Motor neuron (in vitro differentiated cells): ENCODE results near the gene DNASE2B. TPM values are rescaled to one million over a fixed set of nuclear protein-coding genes. Genes with fewer than 3 reads are reported as not detected.
"Not testable (repeated sequence)": the region's sequence is repeated elsewhere in the genome, so short reads cannot be mapped to it uniquely, and the experiment has no call there.

Source experiments
- ATAC-seq, 8 experiments: fragments of 200-7000 bp; cut with Tn5 transposase; replicated peaks in 6 of 8; 2 replicates each; pipeline ENCODE4 v1.8.0; 2021; ENCODE audit warnings: mild to moderate bottlenecking in 8 of 8, moderate library complexity in 8 of 8
- H3K27ac ChIP-seq, 2 donors: fragments of 250-450 bp; sonication (Bioruptor Pico); 2 replicates each; pipeline ENCODE4 v1.9.0; 2021; ENCODE audit warnings: antibody characterized with exemption in 2 of 2, mild to moderate bottlenecking in 2 of 2, moderate library complexity in 1 of 2
- H3K4me1 ChIP-seq, 2 donors: fragments of 250-450 bp; sonication (Bioruptor Pico); replicated peaks in 1 of 2; 2 replicates each; pipeline ENCODE4 v1.6.1; 2021; ENCODE audit warnings: antibody characterized with exemption in 2 of 2, mild to moderate bottlenecking in 2 of 2, moderate library complexity in 1 of 2
- H3K4me3 ChIP-seq, 5 donors: fragments of 250-450 bp; sonication (Bioruptor Pico); 2 replicates each; pipeline ENCODE4 v1.9.0; 2021; ENCODE audit warnings: antibody characterized with exemption in 5 of 5, mild to moderate bottlenecking in 5 of 5, moderate library complexity in 4 of 5
- whole genome bisulfite sequencing, 10 experiments: fragments of 450-650 bp; shearing (Covaris generic); methylation state at CpG; one replicate each; pipeline ENCODE4 v1.0.0; 2022; 5-methylcytosine and 5-hydroxymethylcytosine counted together
- in situ Hi-C, 9 experiments: fragments of 400-800 bp; cut with MboI; loops; one replicate each; pipeline ENCODE4 v1.15.0; 2021; ENCODE audit warnings: low sequenced_read_pairs in 9 of 9, low pct_unique_long_range_greater_than_20kb in 2 of 9; ENCODE audit not compliant: unreplicated experiment in 9 of 9
- total RNA-seq, 8 experiments: library from RNA; unstranded; fragments of 300-600 nt; gene quantifications; 2 replicates each; pipeline versions ENCODE4 v1.2.3 to v1.2.4, GENCODE V29; 2022

The DNASE2B gene
- total RNA-seq, 8 experiments from 2014 or later, result 0.38 to 0.66 TPM; not detected in 6

- in situ Hi-C loops, result loop anchor here in 3 of 9 experiments (25.0 kb wide), 3 partner anchors 292 to 492 kb away; partner anchors contain the start of gene PRKACB (in 1 of the 3)
- WGBS, 10 experiments, result 50 to 100% (median 85%) methylated on average over 1 of the region's 1 CpG; no CpG with 5 or more reads in 2 of the 10 experiments
Measured at GRCh38 chr1:84429231-84429630, 30.9 kb downstream of the DNASE2B start.

GRCh38 chr1:84430546-84430945, 32.3 kb downstream of the DNASE2B start:
- Histone ChIP-seq H3K4me1 (peaks cover 7 to 13% of the 10 kb centered on the region in 2 donors), H3K4me3 (no peak overlapping the region), H3K27ac (no peak overlapping the region)
- 50 to 100% (median 67%) methylated on average over 1 to 2 of the region's 2 CpGs; no CpG with 5 or more reads in 1 of the 10 experiments for WGBS, 10 experiments
- no peak for ATAC-seq
- in situ Hi-C loops, result loop anchor here in 4 of 9 experiments (10.0 to 25.0 kb wide), 5 partner anchors 136 to 493 kb away; partner anchors contain the start of gene PRKACB (in 1 of the 4)

More at GRCh38 chr1:84429231-84429630, 30.9 kb downstream of the DNASE2B start:
- no peak overlapping the region for H3K4me3 ChIP-seq
- peaks cover 7 to 20% of the 10 kb centered on the region in 2 donors for H3K4me1 ChIP-seq
- H3K27ac ChIP-seq, result no peak overlapping the region
- no peak for ATAC-seq

- peak overlapping the region; percentile 7 to 28 (median 13) for H3K4me3 ChIP-seq
- peak; percentile 81 to 93 (median 88) for ATAC-seq
- H3K4me1 ChIP-seq, result peaks cover 3 to 18% of the 10 kb centered on the region in 2 donors
- in situ Hi-C loops, result loop anchor here in 4 of 9 experiments (10.0 to 25.0 kb wide), 5 partner anchors 139 to 496 kb away; partner anchors contain the start of gene PRKACB (in 1 of the 4)
- WGBS, 10 experiments, result 5 to 51% (median 35%) methylated on average over 2 to 11 of the region's 11 CpGs
- peak overlapping the region in 1 of 2 donors; percentile 30 for H3K27ac ChIP-seq
Measured at GRCh38 chr1:84433258-84434080, 35.2 kb downstream of the DNASE2B start.

GRCh38 chr1:84434081-84434769, 35.9 kb downstream of the DNASE2B start:
- no peak for ATAC-seq
- WGBS, 10 experiments, result 0 to 100% (median 33%) methylated on average over 1 to 6 of the region's 6 CpGs; no CpG with 5 or more reads in 1 of the 10 experiments
- H3K27ac ChIP-seq, result no peak overlapping the region
- no peak overlapping the region for H3K4me3 ChIP-seq
- H3K4me1 ChIP-seq, result peaks cover 3 to 18% of the 10 kb centered on the region in 2 donors
- in situ Hi-C loops, result loop anchor here in 4 of 9 experiments (10.0 to 25.0 kb wide), 5 partner anchors 139 to 497 kb away; partner anchors contain the start of gene PRKACB (in 1 of the 4)

GRCh38 chr1:84434801-84435549, 36.7 kb downstream of the DNASE2B start:
- ATAC-seq, result no peak
- peaks cover 3 to 18% of the 10 kb centered on the region in 2 donors for H3K4me1 ChIP-seq
- no peak overlapping the region for H3K4me3 ChIP-seq
- H3K27ac ChIP-seq, result no peak overlapping the region
- in situ Hi-C loops, result loop anchor here in 4 of 9 experiments (10.0 to 25.0 kb wide), 5 partner anchors 140 to 498 kb away; partner anchors contain the start of gene PRKACB (in 1 of the 4)
- 0 to 49% (median 30%) methylated on average over 1 to 4 of the region's 4 CpGs for WGBS, 10 experiments

- 49 to 87% (median 77%) methylated on average over 2 to 5 of the region's 5 CpGs; no CpG with 5 or more reads in 1 of the 10 experiments for WGBS, 10 experiments
- Histone ChIP-seq H3K27ac (peak overlapping the region in 1 of 2 donors; percentile 9), H3K4me3 (no peak overlapping the region), H3K4me1 (peaks cover 3 to 18% of the 10 kb centered on the region in 2 donors)
- ATAC-seq, result peak in 2 of 8 experiments; percentile 19 to 26
- in situ Hi-C loops, result loop anchor here in 4 of 9 experiments (10.0 to 25.0 kb wide), 5 partner anchors 142 to 500 kb away; partner anchors contain the start of gene PRKACB (in 1 of the 4)
Measured at GRCh38 chr1:84436876-84437655, 38.8 kb downstream of the DNASE2B start.

GRCh38 chr1:84442256-84442655, 44.0 kb downstream of the DNASE2B start:
- in situ Hi-C loops, result loop anchor here in 4 of 9 experiments (10.0 to 25.0 kb wide), 4 partner anchors 305 to 505 kb away; partner anchors contain the start of gene PRKACB (in 1 of the 4)
- Histone ChIP-seq H3K4me3 (no peak overlapping the region), H3K27ac (no peak overlapping the region), H3K4me1 (peaks cover 0 to under 1% of the 10 kb centered on the region in 2 donors)
- WGBS, 10 experiments, result 0 to 88% (median 23%) methylated on average over 1 to 2 of the region's 2 CpGs
- ATAC-seq, result peak in 4 of 8 experiments; percentile 38 to 97 (median 86)

- 47 to 96% (median 80%) methylated on average over 1 to 6 of the region's 7 CpGs; no CpG with 5 or more reads in 1 of the 10 experiments for WGBS, 10 experiments
- H3K27ac ChIP-seq, H3K4me3 ChIP-seq, H3K4me1 ChIP-seq: not testable (repeated sequence)
- in situ Hi-C loops, result loop anchor here in 4 of 9 experiments (10.0 to 25.0 kb wide), 4 partner anchors 306 to 506 kb away; partner anchors contain the start of gene PRKACB (in 1 of the 4)
- peak in 1 of 8 experiments; percentile 70 for ATAC-seq
Measured at GRCh38 chr1:84442747-84443646, 44.7 kb downstream of the DNASE2B start.

- 77 to 100% (median 83%) methylated on average over 1 to 3 of the region's 3 CpGs; no CpG with 5 or more reads in 5 of the 10 experiments for WGBS, 10 experiments
- not testable (repeated sequence) for H3K4me1 ChIP-seq, H3K27ac ChIP-seq, H3K4me3 ChIP-seq, ATAC-seq
- in situ Hi-C loops, result loop anchor here in 4 of 9 experiments (10.0 to 25.0 kb wide), 4 partner anchors 311 to 511 kb away; partner anchors contain the start of gene PRKACB (in 1 of the 4)
Measured at GRCh38 chr1:84448704-84449103, 50.4 kb downstream of the DNASE2B start.

- no peak for ATAC-seq
Measured at GRCh38 chr1:84450910-84451309, 52.6 kb downstream of the DNASE2B start.

More at GRCh38 chr1:84450910-84451309, 52.6 kb downstream of the DNASE2B start:
- in situ Hi-C loops, result loop anchor here in 5 of 9 experiments (25.0 kb wide), 4 partner anchors 311 to 539 kb away; no protein-coding TSS in a partner anchor
- 50 to 100% (median 67%) methylated on average over 1 to 2 of the region's 2 CpGs; no CpG with 5 or more reads in 1 of the 10 experiments for WGBS, 10 experiments
- H3K4me3 ChIP-seq, result no peak overlapping the region
- H3K27ac ChIP-seq, result no peak overlapping the region
- no peaks in the 10 kb centered on the region for H3K4me1 ChIP-seq
